ENCODE results near the gene MED26. TPM values are rescaled to one million over a fixed set of nuclear protein-coding genes. Genes with fewer than 3 reads are reported as not detected.
A peak's percentile ranks its signal among the peaks of the same experiment; 100 is the strongest.
"Not testable (repeated sequence)": the region's sequence is repeated elsewhere in the genome, so short reads cannot be mapped to it uniquely, and the experiment has no call there.

MED26 gene
- total RNA-seq, 1 experiment from 2014 or later, result 11.4 TPM

- Histone ChIP-seq H2BK5ac (ENCODE audit: insufficient read length, low read length) (no peak overlapping the region), H3K79me2 (ENCODE audit: insufficient read depth, low read length) (no peaks in the 10 kb centered on the region), H4K91ac (ENCODE audit: insufficient read length, low read depth, low read length) (no peak overlapping the region), H2BK15ac (ENCODE audit: low read depth, low read length) (no peak overlapping the region), H3K4me1 (ENCODE audit: insufficient read depth, low read length) (no peaks in the 10 kb centered on the region), H4K5ac (ENCODE audit: insufficient read length, low read depth, low read length) (no peak overlapping the region), H3K4ac (ENCODE audit: low read depth, low read length) (no peak overlapping the region), H3K56ac (ENCODE audit: insufficient read length, low read depth, low read length) (no peak overlapping the region), H3K4me2 (ENCODE audit: insufficient read depth, insufficient read length, low read length) (no peak overlapping the region), H3K27me3 (ENCODE audit: insufficient read depth, low read length) (no peaks in the 10 kb centered on the region), H2AK5ac (ENCODE audit: insufficient read length, low read length) (no peak overlapping the region), H2BK120ac (ENCODE audit: low read depth, low read length, poor library complexity, severe bottlenecking) (no peak overlapping the region), H3K9ac (ENCODE audit: extremely low read depth, insufficient read length, low read length) (no peak overlapping the region), H3K79me1 (ENCODE audit: insufficient read depth, low read depth, low read length, poor library complexity, severe bottlenecking) (no peaks in the 10 kb centered on the region), H4K8ac (replicated peaks; ENCODE audit: insufficient read length, low read depth, low read length) (no peak overlapping the region), H4K20me1 (ENCODE audit: control insufficient read depth, insufficient read depth, insufficient read length) (no peaks in the 10 kb centered on the region), H3K27ac (ENCODE audit: insufficient read length, low read depth, low read length) (no peak overlapping the region), H3K23ac (ENCODE audit: insufficient read length, low read depth, low read length) (no peak overlapping the region), H3T11ph (ENCODE audit: low read length) (no peak overlapping the region), H3K23me2 (ENCODE audit: insufficient read length, low read depth, low read length, poor library complexity, severe bottlenecking) (no peaks in the 10 kb centered on the region), H3K9me3 (ENCODE audit: control insufficient read depth, low read depth, low read length) (no peaks in the 10 kb centered on the region), H2BK12ac (ENCODE audit: insufficient read length, low read depth, low read length) (no peak overlapping the region), H2AFZ (ENCODE audit: low read length) (no peak overlapping the region), H3K18ac (ENCODE audit: insufficient read length, low read depth, low read length) (no peak overlapping the region), H3K14ac (ENCODE audit: insufficient read depth, low read length) (no peak overlapping the region), H2BK20ac (ENCODE audit: low read depth, low read length, poor library complexity, severe bottlenecking) (no peak overlapping the region)
- H3K27ac Mint-ChIP-seq, result 0 out of 7 replicates have a peak overlapping the region, but pooled peaks of 1 of the 3 experiments have one; percentile 55
- no peaks in the 10 kb centered on the region for H3K27me3 Mint-ChIP-seq (ENCODE audit: low read depth)
- peaks cover 12 to 75% (median 41%) of the 10 kb centered on the region in 3 experiments; a peak in 6 of 7 replicates for H3K36me3 Mint-ChIP-seq (ENCODE audit: insufficient read depth in 1 of 3, low read depth in 3 of 3)
- no peak for DNase-seq
- H3K4me3 Mint-ChIP-seq, result no peak overlapping the region
- no CpG with 5 or more reads among the region's 8 CpGs for WGBS (ENCODE audit: extremely low coverage, insufficient read length, low lambda C conversion rate)
- H3K4me1 Mint-ChIP-seq, result no peaks in the 10 kb centered on the region
- H3K9me3 Mint-ChIP-seq, result no peaks in the 10 kb centered on the region
- no peak for TF ChIP-seq CTCF (conservative IDR thresholded peaks at IDR 0.05)
Measured at GRCh38 chr19:16554776-16555175, 73.2 kb downstream of the MED26 start.

- not testable (repeated sequence) for H3K14ac ChIP-seq (ENCODE audit: insufficient read depth, low read length); H2BK5ac ChIP-seq (ENCODE audit: insufficient read length, low read length); H3T11ph ChIP-seq (ENCODE audit: low read length); H3K4me2 ChIP-seq (ENCODE audit: insufficient read depth, insufficient read length, low read length); H3K4me3 Mint-ChIP-seq; H3K18ac ChIP-seq (ENCODE audit: insufficient read length, low read depth, low read length); H3K79me1 ChIP-seq (ENCODE audit: insufficient read depth, low read depth, low read length, poor library complexity, severe bottlenecking); H3K4ac ChIP-seq (ENCODE audit: low read depth, low read length); H2BK12ac ChIP-seq (ENCODE audit: insufficient read length, low read depth, low read length); H3K27me3 Mint-ChIP-seq (ENCODE audit: low read depth); H3K27me3 ChIP-seq (ENCODE audit: insufficient read depth, low read length); H3K23ac ChIP-seq (ENCODE audit: insufficient read length, low read depth, low read length); H2AK5ac ChIP-seq (ENCODE audit: insufficient read length, low read length); H4K8ac ChIP-seq (replicated peaks; ENCODE audit: insufficient read length, low read depth, low read length); H2BK15ac ChIP-seq (ENCODE audit: low read depth, low read length); H4K20me1 ChIP-seq (ENCODE audit: control insufficient read depth, insufficient read depth, insufficient read length); H3K56ac ChIP-seq (ENCODE audit: insufficient read length, low read depth, low read length); H2BK120ac ChIP-seq (ENCODE audit: low read depth, low read length, poor library complexity, severe bottlenecking); H4K5ac ChIP-seq (ENCODE audit: insufficient read length, low read depth, low read length); H3K23me2 ChIP-seq (ENCODE audit: insufficient read length, low read depth, low read length, poor library complexity, severe bottlenecking); H3K9me3 Mint-ChIP-seq; H3K27ac Mint-ChIP-seq; DNase-seq; H3K4me1 ChIP-seq (ENCODE audit: insufficient read depth, low read length); H3K79me2 ChIP-seq (ENCODE audit: insufficient read depth, low read length); H2AFZ ChIP-seq (ENCODE audit: low read length); H3K9ac ChIP-seq (ENCODE audit: extremely low read depth, insufficient read length, low read length); H3K9me3 ChIP-seq (ENCODE audit: control insufficient read depth, low read depth, low read length); H3K4me1 Mint-ChIP-seq; H3K27ac ChIP-seq (ENCODE audit: insufficient read length, low read depth, low read length); H2BK20ac ChIP-seq (ENCODE audit: low read depth, low read length, poor library complexity, severe bottlenecking); H4K91ac ChIP-seq (ENCODE audit: insufficient read length, low read depth, low read length)
- peaks cover 12 to 54% (median 32%) of the 10 kb centered on the region in 3 experiments; a peak in 6 of 7 replicates for H3K36me3 Mint-ChIP-seq (ENCODE audit: insufficient read depth in 1 of 3, low read depth in 3 of 3)
- WGBS (ENCODE audit: extremely low coverage, insufficient read length, low lambda C conversion rate), result no CpG with 5 or more reads among the region's 6 CpGs
Measured at GRCh38 chr19:16551902-16552301, 76.1 kb downstream of the MED26 start.
